Measurements from ENCODE around the gene PHLDA1. TPM values are rescaled to one million over a fixed set of nuclear protein-coding genes. Genes with fewer than 3 reads are reported as not detected.
A peak's percentile ranks its signal among the peaks of the same experiment; 100 is the strongest.

PHLDA1 gene
- polyA plus RNA-seq, 1 of the 3 experiments (the other 2 are of a cell fraction), result 26.2 TPM

DNA sequence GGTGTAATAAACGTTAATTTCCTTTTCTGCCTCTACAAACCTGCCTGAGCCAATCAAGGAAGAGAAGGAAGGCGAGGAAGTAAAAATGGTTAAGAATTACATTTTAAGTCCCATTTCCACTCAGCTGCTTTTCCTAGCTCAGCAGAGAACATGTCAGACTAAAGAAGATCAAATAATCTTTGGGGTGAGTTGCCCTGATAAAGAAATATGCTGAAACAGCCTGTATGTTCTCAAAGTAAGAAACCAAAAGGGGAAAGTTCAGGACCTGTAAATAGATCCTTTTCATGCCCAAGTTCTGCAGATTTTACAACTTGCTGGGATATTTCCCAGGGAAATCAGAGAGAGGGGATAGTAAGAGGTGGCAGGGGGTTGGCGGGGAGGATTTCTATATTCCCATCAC lies 55.5 kb downstream of the PHLDA1 start:
- Histone ChIP-seq H3F3A (replicated peaks; ENCODE audit: insufficient read depth) (peaks cover 24% of the 10 kb centered on the region), H3K27me3 (ENCODE audit: insufficient read depth) (no peaks in the 10 kb centered on the region), H4K20me1 (ENCODE audit: insufficient read depth) (no peaks in the 10 kb centered on the region), H3K4me3 (ENCODE audit: low read depth in 2 of 2, low read length in 1 of 2) (no peak overlapping the region), H3K4me1 (ENCODE audit: control insufficient read depth in 1 of 2, insufficient read depth in 2 of 2, low read depth in 1 of 2, low read length in 1 of 2) (peaks cover 0 to 30% of the 10 kb centered on the region in 2 experiments), H3K79me2 (ENCODE audit: insufficient read depth) (no peaks in the 10 kb centered on the region), H2AFZ (ENCODE audit: low read depth) (no peak overlapping the region), H3K27ac (ENCODE audit: low read depth in 2 of 2, low read length in 1 of 2) (peak overlapping the region; percentile 6 to 99; a peak in 3 of 4 replicates), H3K9me3 (no peaks in the 10 kb centered on the region), H3K36me3 (replicated peaks in 1 of 2; ENCODE audit: control insufficient read depth in 1 of 2, insufficient read depth in 2 of 2, low read length in 1 of 2) (no peaks in the 10 kb centered on the region), H3K9ac (no peak overlapping the region), H3K4me2 (no peak overlapping the region), H3K9me2 (no peaks in the 10 kb centered on the region)
- CTCF ChIA-PET, result no interaction called here
- WGBS (ENCODE audit: low lambda C conversion rate), result 87% methylated on average over 3 of the region's 3 CpGs
- no peak for TF ChIP-seq ELF1 (IDR thresholded peaks at IDR 0.05)
- no peak for TF ChIP-seq EP300 (IDR thresholded peaks at IDR 0.05; ENCODE audit: borderline replicate concordance in 1 of 2, low read depth in 1 of 2, low read length in 1 of 2)
- no peak for TF ChIP-seq EZH2phosphoT487 (IDR thresholded peaks at IDR 0.05; ENCODE audit: borderline replicate concordance, low read depth)
- TF ChIP-seq NRF1 (IDR thresholded peaks at IDR 0.05; ENCODE audit: low read depth, low read length), result no peak
- no peak for TF ChIP-seq GATA2 (CRISPR knock-in tag; IDR thresholded peaks at IDR 0.05)
- TF ChIP-seq TEAD4 (IDR thresholded peaks at IDR 0.05; ENCODE audit: borderline replicate concordance, insufficient read depth), result no peak
- TF ChIP-seq TCF12 (IDR thresholded peaks at IDR 0.05), result no peak
- no peak for TF ChIP-seq RXRA (IDR thresholded peaks at IDR 0.05; ENCODE audit: borderline replicate concordance, low read depth)
- TF ChIP-seq, protein P1, sequence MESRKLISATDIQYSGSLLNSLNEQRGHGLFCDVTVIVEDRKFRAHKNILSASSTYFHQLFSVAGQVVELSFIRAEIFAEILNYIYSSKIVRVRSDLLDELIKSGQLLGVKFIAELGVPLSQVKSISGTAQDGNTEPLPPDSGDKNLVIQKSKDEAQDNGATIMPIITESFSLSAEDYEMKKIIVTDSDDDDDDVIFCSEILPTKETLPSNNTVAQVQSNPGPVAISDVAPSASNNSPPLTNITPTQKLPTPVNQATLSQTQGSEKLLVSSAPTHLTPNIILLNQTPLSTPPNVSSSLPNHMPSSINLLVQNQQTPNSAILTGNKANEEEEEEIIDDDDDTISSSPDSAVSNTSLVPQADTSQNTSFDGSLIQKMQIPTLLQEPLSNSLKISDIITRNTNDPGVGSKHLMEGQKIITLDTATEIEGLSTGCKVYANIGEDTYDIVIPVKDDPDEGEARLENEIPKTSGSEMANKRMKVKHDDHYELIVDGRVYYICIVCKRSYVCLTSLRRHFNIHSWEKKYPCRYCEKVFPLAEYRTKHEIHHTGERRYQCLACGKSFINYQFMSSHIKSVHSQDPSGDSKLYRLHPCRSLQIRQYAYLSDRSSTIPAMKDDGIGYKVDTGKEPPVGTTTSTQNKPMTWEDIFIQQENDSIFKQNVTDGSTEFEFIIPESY (IDR thresholded peaks at IDR 0.05; ENCODE audit: borderline replicate concordance, low read depth), result no peak
- TF ChIP-seq NFIC (IDR thresholded peaks at IDR 0.05; ENCODE audit: borderline replicate concordance), result no peak
- no peak for TF ChIP-seq RAD21 (IDR thresholded peaks at IDR 0.05; ENCODE audit: low read length)
- no peak for TF ChIP-seq SIN3A (IDR thresholded peaks at IDR 0.05; ENCODE audit: borderline replicate concordance, low read depth, low read length)
- TF ChIP-seq, protein P2, sequence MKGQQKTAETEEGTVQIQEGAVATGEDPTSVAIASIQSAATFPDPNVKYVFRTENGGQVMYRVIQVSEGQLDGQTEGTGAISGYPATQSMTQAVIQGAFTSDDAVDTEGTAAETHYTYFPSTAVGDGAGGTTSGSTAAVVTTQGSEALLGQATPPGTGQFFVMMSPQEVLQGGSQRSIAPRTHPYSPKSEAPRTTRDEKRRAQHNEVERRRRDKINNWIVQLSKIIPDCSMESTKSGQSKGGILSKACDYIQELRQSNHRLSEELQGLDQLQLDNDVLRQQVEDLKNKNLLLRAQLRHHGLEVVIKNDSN (IDR thresholded peaks at IDR 0.05; ENCODE audit: borderline replicate concordance, low read depth), result no peak
- TF ChIP-seq, protein P3, sequence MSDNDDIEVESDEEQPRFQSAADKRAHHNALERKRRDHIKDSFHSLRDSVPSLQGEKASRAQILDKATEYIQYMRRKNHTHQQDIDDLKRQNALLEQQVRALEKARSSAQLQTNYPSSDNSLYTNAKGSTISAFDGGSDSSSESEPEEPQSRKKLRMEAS (IDR thresholded peaks at IDR 0.05; ENCODE audit: low read depth), result no peak
- TF ChIP-seq MEF2A (IDR thresholded peaks at IDR 0.05; ENCODE audit: borderline replicate concordance, low read depth), result no peak
- TF ChIP-seq, protein P4, sequence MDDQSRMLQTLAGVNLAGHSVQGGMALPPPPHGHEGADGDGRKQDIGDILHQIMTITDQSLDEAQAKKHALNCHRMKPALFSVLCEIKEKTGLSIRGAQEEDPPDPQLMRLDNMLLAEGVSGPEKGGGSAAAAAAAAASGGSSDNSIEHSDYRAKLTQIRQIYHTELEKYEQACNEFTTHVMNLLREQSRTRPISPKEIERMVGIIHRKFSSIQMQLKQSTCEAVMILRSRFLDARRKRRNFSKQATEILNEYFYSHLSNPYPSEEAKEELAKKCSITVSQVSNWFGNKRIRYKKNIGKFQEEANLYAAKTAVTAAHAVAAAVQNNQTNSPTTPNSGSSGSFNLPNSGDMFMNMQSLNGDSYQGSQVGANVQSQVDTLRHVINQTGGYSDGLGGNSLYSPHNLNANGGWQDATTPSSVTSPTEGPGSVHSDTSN (IDR thresholded peaks at IDR 0.05), result no peak
- TF ChIP-seq FOXJ3 (CRISPR knock-in tag; IDR thresholded peaks at IDR 0.05), result no peak
- TF ChIP-seq, protein P5, sequence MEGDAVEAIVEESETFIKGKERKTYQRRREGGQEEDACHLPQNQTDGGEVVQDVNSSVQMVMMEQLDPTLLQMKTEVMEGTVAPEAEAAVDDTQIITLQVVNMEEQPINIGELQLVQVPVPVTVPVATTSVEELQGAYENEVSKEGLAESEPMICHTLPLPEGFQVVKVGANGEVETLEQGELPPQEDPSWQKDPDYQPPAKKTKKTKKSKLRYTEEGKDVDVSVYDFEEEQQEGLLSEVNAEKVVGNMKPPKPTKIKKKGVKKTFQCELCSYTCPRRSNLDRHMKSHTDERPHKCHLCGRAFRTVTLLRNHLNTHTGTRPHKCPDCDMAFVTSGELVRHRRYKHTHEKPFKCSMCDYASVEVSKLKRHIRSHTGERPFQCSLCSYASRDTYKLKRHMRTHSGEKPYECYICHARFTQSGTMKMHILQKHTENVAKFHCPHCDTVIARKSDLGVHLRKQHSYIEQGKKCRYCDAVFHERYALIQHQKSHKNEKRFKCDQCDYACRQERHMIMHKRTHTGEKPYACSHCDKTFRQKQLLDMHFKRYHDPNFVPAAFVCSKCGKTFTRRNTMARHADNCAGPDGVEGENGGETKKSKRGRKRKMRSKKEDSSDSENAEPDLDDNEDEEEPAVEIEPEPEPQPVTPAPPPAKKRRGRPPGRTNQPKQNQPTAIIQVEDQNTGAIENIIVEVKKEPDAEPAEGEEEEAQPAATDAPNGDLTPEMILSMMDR (IDR thresholded peaks at IDR 0.05), result no peak
- DNase-seq, result no peak
- POLR2A ChIA-PET, result no interaction called here

Data from SK-N-SH (cell line).